KOPT-K1 (cell line): ENCODE results near the gene UCN.
"Not testable (repeated sequence)": the region's sequence is repeated elsewhere in the genome, so short reads cannot be mapped to it uniquely, and the experiment has no call there.

Source experiments
- H3K27ac ChIP-seq: fragments of 200-600 bp; sonication (generic); 2 replicates; pipeline ENCODE4 v1.5.1; 2016; ENCODE audit warnings: antibody characterized with exemption, mild to moderate bottlenecking, low read depth, low read length; ENCODE audit not compliant: poor library complexity, severe bottlenecking
- H3K36me3 ChIP-seq: fragments of 200-600 bp; sonication (generic); 2 replicates; pipeline ENCODE4 v1.5.1; 2017; ENCODE audit warnings: antibody characterized with exemption, mild to moderate bottlenecking, low read length, moderate library complexity; ENCODE audit not compliant: insufficient read depth
- H3K9me3 ChIP-seq: fragments of 200-600 bp; sonication (generic); 2 replicates; pipeline ENCODE4 v1.5.1; 2017; ENCODE audit warnings: antibody characterized with exemption, low read length, mild to moderate bottlenecking; ENCODE audit not compliant: insufficient read depth, poor library complexity, severe bottlenecking

Gene UCN

GRCh38 chr2:27322766-27323595 lies 14.7 kb upstream of the UCN start, which contains the start of gene MPV17:
MPV17 (minus strand) TSS chr2:27323097; CDS start chr2:27322517, 580 bp downstream.
- Histone ChIP-seq H3K36me3 (peaks cover 26% of the 10 kb centered on the region), H3K9me3 (no peaks in the 10 kb centered on the region), H3K27ac (peak within 1 kb of the TSS; percentile 84)

DNA sequence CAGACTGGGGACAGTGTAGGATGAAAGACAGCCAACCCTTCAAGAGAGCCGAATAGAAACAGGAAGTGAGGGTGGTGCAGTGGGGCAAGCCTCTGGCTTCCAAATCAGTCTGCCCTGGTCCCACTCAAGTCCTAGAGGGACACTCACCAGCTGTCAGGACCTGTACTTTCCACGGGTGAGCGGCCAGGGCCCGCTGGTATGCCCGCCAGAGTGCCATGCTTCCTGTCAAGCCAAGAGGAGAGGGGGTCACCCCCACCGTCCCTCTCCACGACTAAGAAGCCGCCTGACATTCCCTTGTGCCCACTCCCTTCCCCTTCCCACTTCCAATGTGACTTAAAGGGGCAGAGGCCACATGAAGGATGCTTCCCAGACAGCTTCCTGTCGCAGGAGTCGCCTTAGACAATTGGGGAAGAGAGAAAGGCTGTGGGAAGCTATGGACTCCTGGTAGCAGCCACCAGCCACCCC lies 14.1 kb upstream of the UCN start:
- Histone ChIP-seq H3K36me3 (peaks cover 21% of the 10 kb centered on the region), H3K9me3 (no peaks in the 10 kb centered on the region)

DNA sequence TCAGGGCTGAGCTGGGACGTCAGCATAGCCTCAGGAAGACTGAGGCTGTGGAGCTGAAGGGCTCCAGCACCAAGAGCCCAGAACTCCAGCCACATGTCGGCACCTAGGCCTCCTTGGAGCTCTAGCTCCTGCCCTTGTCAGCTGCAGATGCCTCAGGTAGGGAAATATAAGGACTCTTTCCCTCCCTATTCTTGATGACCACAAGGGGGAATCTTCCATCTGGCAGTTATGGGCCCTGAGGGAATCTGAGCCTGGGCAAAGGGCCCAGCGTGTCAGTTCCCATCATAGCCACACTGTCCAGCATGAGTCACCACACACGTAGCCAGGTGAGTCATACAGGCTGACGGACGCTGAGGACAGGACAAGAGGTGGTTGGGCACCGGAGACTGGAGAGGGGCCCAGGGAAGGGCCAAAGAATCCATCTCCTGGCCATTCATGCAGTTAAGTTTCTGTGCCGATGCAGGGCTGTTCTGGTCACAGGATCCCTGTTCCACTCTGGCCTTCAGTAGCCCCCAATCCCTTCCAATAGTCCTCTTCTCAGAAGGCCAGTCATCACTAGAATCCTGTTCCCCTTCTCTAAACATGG lies 12.8 kb upstream of the UCN start:
- H3K27ac ChIP-seq: no peak overlapping the region
- no peaks in the 10 kb centered on the region for H3K9me3 ChIP-seq
- H3K36me3 ChIP-seq: peaks cover 19% of the 10 kb centered on the region

More for the DNA sequence above, 14.1 kb upstream of the UCN start:
- H3K27ac ChIP-seq: peak overlapping the region; percentile 84

DNA sequence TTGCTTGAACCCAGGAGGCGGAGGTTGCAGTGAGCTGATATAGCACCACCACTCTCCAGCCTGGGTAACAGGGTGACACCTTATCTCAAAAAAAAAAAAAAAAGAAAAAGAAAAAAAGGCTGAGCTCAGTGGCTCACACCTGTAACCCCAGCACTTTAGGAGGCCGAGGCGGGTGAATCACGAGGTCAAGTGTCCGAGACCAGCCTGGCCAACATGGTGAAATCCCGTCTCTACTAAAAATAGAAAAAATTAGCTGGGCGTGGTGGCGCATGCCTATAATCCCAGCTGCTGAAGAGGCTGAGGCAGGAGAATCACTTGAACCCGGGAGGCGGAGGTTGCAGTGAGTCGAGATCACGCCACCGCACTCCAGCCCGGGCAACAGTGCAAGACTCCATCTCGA lies 11.6 kb upstream of the UCN start:
- H3K9me3 ChIP-seq, H3K27ac ChIP-seq: not testable (repeated sequence)
- peaks cover 11% of the 10 kb centered on the region; the same call in 1 of the 2 replicates for H3K36me3 ChIP-seq

DNA sequence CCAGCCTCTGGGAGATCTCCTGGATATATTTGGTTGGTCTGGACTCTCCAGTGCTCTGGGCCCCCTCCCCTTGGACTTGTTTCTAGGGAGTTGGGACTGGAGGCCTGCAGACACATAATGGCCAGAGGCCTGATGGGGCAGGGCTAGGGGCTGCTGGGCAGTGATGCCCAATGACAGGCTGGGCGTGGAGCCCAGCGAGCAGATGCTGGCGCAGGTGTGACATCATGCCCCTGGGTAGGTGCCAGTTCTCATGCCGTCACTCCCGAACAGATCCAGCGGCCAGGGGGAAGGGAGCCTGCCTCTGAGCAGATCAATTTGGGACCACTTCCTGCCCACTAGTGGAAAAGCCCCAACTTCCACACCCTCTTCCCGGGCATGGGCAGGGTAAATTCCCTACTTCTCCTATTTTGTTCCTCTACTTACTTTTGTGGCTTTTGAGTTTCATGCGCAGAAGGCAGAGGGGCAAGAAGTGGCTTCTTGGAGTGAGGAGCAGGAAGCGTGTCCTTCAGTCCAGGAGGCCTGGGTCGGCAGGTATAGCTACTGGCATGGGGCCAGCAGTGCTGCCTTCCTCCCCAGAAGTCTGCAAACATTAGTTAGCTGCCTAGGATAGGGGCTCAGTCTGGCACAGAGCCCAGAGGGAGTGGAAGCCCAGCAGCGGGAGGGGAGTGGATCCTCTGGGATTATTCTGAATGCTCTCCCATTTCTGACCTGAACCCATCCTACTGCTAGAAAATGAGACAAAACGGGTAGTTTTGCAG lies 8.6 kb upstream of the UCN start:
- no peak overlapping the region for H3K27ac ChIP-seq
- no peaks in the 10 kb centered on the region for H3K9me3 ChIP-seq
- H3K36me3 ChIP-seq: peaks cover 12% of the 10 kb centered on the region; the same call in 1 of the 2 replicates

DNA sequence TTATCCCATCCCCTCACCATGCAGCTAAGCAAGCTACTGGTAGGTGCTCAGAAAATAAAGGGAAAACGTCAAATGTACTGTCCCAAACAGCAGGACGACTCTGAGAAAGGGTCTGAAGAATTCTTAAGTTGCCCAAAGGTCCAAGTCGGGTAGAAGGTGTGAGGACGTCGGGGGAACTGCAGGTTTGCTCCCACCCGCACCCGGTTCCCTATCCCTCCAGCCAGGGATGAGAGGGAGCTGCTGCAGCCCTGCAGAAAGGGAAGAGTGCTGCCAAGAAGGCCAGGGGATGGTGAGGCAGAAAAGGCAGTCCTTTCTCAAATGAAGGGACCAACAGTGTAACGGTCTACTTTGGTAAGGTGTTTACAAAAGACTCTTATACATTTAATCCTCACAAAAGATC lies 6.9 kb upstream of the UCN start:
- H3K9me3 ChIP-seq: no peaks in the 10 kb centered on the region
- peaks cover 20% of the 10 kb centered on the region for H3K36me3 ChIP-seq
- no peak overlapping the region for H3K27ac ChIP-seq

DNA sequence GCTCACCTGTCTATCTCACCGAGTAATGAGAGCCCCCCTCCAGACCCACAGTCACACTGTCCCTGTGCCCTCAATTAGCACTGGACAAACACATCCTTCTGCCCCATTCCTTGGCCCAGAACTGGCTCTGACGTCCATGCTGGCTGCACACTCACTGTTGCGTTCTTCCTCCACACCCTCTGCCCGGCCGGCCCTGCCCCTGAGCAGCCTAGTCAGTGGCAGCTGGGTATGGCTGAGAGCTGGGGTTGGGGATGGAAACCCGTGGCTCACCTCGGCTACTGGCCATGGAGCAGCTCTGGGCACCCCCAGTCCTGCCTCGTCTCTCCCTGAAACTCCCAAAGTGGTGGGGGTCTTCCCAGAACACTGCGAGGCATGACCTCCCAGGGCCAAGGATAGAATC lies 6.5 kb upstream of the UCN start:
- H3K36me3 ChIP-seq: peaks cover 21% of the 10 kb centered on the region
- H3K9me3 ChIP-seq: no peaks in the 10 kb centered on the region
- H3K27ac ChIP-seq: no peak overlapping the region

GRCh38 chr2:27313882-27314645 lies 5.8 kb upstream of the UCN start:
- H3K27ac ChIP-seq: no peak overlapping the region
- no peaks in the 10 kb centered on the region for H3K9me3 ChIP-seq
- H3K36me3 ChIP-seq: peaks cover 27% of the 10 kb centered on the region

- Histone ChIP-seq H3K9me3 (no peaks in the 10 kb centered on the region), H3K27ac (no peak overlapping the region), H3K36me3 (peaks cover 39% of the 10 kb centered on the region)
Observed at GRCh38 chr2:27312152-27312551, 3.9 kb upstream of the UCN start.

GRCh38 chr2:27309651-27310050 lies 1.4 kb upstream of the UCN start:
- H3K9me3 ChIP-seq: no peaks in the 10 kb centered on the region
- H3K27ac ChIP-seq: no peak overlapping the region
- H3K36me3 ChIP-seq: peaks cover 28% of the 10 kb centered on the region

GRCh38 chr2:27307545-27308358 lies 493 bp downstream of the UCN start:
- no peaks in the 10 kb centered on the region for H3K9me3 ChIP-seq
- peaks cover 28% of the 10 kb centered on the region for H3K36me3 ChIP-seq
- H3K27ac ChIP-seq: no peak overlapping the region

- no peak overlapping the region for H3K27ac ChIP-seq
- H3K36me3 ChIP-seq: peaks cover 28% of the 10 kb centered on the region
- H3K9me3 ChIP-seq: no peaks in the 10 kb centered on the region
Observed at GRCh38 chr2:27307287-27307544, 1.0 kb downstream of the UCN start.

DNA sequence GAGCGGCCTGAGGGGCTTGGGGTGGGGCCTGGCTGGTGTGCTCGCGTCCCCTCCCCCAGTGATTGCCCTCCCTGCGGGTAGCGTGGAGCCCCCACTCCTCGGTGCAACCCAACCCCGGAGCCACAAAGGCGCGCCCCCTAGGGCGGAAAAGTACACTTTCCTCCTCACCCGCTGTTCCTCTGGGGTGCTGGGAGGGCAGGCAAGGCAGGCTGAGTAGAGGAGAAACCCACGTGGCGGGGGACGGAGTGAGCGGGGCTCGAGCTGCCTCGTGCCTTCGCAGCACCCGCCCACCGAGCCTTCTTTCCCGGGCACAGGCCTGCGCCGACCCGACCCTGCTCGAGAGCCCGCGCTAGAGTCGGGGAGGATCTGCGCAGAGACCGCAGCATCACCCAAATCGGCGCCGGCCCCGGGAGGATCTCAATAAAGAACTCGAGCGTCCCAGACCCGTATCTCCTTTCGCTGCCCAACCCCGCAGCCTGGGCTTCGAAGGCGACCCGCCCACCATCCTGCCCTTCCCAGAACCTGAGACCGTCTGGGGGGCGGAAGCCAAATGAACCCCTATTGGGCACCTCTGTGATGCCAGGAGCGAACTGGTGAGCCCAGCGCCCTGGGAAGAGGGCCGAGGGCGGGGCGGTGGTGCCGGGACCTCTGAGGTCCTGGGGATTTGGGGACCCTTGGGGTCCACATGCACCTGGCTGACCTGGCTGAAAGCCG lies 1.5 kb downstream of the UCN start:
- Histone ChIP-seq H3K9me3 (no peaks in the 10 kb centered on the region), H3K36me3 (peaks cover 25% of the 10 kb centered on the region), H3K27ac (no peak overlapping the region)

- Histone ChIP-seq H3K36me3 (peaks cover 19% of the 10 kb centered on the region), H3K9me3 (no peaks in the 10 kb centered on the region), H3K27ac (no peak overlapping the region)
Observed at GRCh38 chr2:27306136-27306535, 2.1 kb downstream of the UCN start.
